ENCODE measurements around the gene ASTN2. TPM values are rescaled to one million over a fixed set of nuclear protein-coding genes. Genes with fewer than 3 reads are reported as not detected.

The ASTN2 gene
- total and polyA plus RNA-seq, 9 of the 15 experiments (the other 6 are each of a cell fraction or from before 2014, with no cell fraction given), result 0.56 to 3.5 (median 1.9) TPM

DNA sequence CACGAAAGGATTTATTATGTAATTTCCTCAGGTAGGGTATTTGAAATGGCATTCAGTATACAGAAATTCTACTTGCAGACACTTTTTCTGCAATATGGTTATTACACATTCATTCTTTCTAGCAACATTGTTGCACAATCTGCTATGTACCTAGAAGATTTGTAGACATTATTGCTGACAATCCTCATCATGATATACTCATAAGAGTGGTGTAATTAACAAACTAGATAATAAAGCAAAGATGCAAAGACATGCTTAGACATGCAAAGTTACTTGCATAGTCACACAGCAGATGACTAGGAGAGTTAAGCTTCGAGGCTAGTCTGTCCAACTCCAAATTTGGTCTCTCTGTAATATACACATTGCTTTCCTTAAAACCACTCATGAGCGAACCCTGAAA lies 317.1 kb downstream of the ASTN2 start:
- no peaks in the 10 kb centered on the region for H3K79me2 ChIP-seq (ENCODE audit: control insufficient read depth, insufficient read depth, low read length)
- no peaks in the 10 kb centered on the region for H3K9me1 ChIP-seq (ENCODE audit: control insufficient read depth, insufficient read depth, low read length)
- H2AFZ ChIP-seq (ENCODE audit: low read depth, low read length), result no peak overlapping the region
- 2% methylated on average over 3 of the region's 3 CpGs for WGBS (ENCODE audit: insufficient coverage, low coverage, missing lambda C conversion rate)
- ATAC-seq, result no peak
- in situ Hi-C loops (cut with MboI), result no loop called here
- no peak overlapping the region for H3K27ac ChIP-seq (ENCODE audit: extremely low read depth, low read depth, low read length)
- no peaks in the 10 kb centered on the region for H3K4me1 ChIP-seq (replicated peaks in 1 of 2; ENCODE audit: control insufficient read depth in 2 of 2, insufficient read depth in 2 of 2, low read length in 2 of 2)
- no TSS peak for BruUV-seq (replicated peaks)
- H3K4me3 ChIP-seq, result no peak overlapping the region
- H3K9ac ChIP-seq (ENCODE audit: insufficient read depth in 1 of 2, low read depth in 2 of 2, low read length in 2 of 2), result no peak overlapping the region
- POLR2A ChIA-PET, result no interaction called here
- TF ChIP-seq CEBPG (CRISPR knock-in tag; IDR thresholded peaks at IDR 0.05) (no peak), CEBPG (tag; conservative IDR thresholded peaks at IDR 0.05 in 1 of 2, IDR thresholded peaks at IDR 0.05 in 1 of 2) (0 out of 4 replicates have a peak, but pooled peaks of 1 of the 2 experiments have one; percentile 9), MTF1 (CRISPR knock-in tag; IDR thresholded peaks at IDR 0.05; ENCODE audit: borderline replicate concordance) (no peak), ZNF133 (CRISPR knock-in tag; IDR thresholded peaks at IDR 0.05) (no peak)
- no peaks in the 10 kb centered on the region for H4K20me1 ChIP-seq (replicated peaks; ENCODE audit: control insufficient read depth, insufficient read depth, low read length)
- no peak for DNase-seq (ENCODE audit: extremely low read depth in 1 of 4, low spot score in 3 of 4)
- no peak for FAIRE-seq
- CTCF ChIA-PET (ENCODE audit: low intra/inter-chr PET ratio), result no interaction called here
- H3K36me3 ChIP-seq (ENCODE audit: control insufficient read depth, insufficient read depth, low read length), result no peaks in the 10 kb centered on the region
- intact Hi-C loops (cut with micrococcal nuclease), result no loop called here
- H3K9me3 ChIP-seq (replicated peaks; ENCODE audit: control insufficient read depth, insufficient read depth, low read depth, low read length), result no peaks in the 10 kb centered on the region
- H3K4me2 ChIP-seq (ENCODE audit: insufficient read depth, low read length), result no peak overlapping the region
- H3K27me3 ChIP-seq (ENCODE audit: control insufficient read depth in 2 of 2, insufficient read depth in 2 of 2, low read length in 2 of 2), result no peaks in the 10 kb centered on the region

- H3K9me1 ChIP-seq (ENCODE audit: control insufficient read depth, insufficient read depth, low read length), result no peaks in the 10 kb centered on the region
- no peaks in the 10 kb centered on the region for H3K4me1 ChIP-seq (replicated peaks in 1 of 2; ENCODE audit: control insufficient read depth in 2 of 2, insufficient read depth in 2 of 2, low read length in 2 of 2)
- ChIA-PET CTCF (ENCODE audit: low intra/inter-chr PET ratio) (no interaction called here), POLR2A (no interaction called here)
- no peak overlapping the region for H3K4me2 ChIP-seq (ENCODE audit: insufficient read depth, low read length)
- WGBS (ENCODE audit: insufficient coverage, low coverage, missing lambda C conversion rate), result 0% methylated on average over 1 of the region's 1 CpG
- BruUV-seq (replicated peaks), result no TSS peak
- no peaks in the 10 kb centered on the region for H3K27me3 ChIP-seq (ENCODE audit: control insufficient read depth in 2 of 2, insufficient read depth in 2 of 2, low read length in 2 of 2)
- H2AFZ ChIP-seq (ENCODE audit: low read depth, low read length), result no peak overlapping the region
- no peak for ATAC-seq
- no peak for FAIRE-seq
- no peaks in the 10 kb centered on the region for H3K36me3 ChIP-seq (ENCODE audit: control insufficient read depth, insufficient read depth, low read length)
- H3K9me3 ChIP-seq (replicated peaks; ENCODE audit: control insufficient read depth, insufficient read depth, low read depth, low read length), result no peaks in the 10 kb centered on the region
- no peak overlapping the region for H3K27ac ChIP-seq (ENCODE audit: extremely low read depth, low read depth, low read length)
- intact Hi-C loops (cut with micrococcal nuclease) (no loop called here), in situ Hi-C loops (cut with MboI) (no loop called here)
- no peaks in the 10 kb centered on the region for H3K79me2 ChIP-seq (ENCODE audit: control insufficient read depth, insufficient read depth, low read length)
- H3K9ac ChIP-seq (ENCODE audit: insufficient read depth in 1 of 2, low read depth in 2 of 2, low read length in 2 of 2), result no peak overlapping the region
- H4K20me1 ChIP-seq (replicated peaks; ENCODE audit: control insufficient read depth, insufficient read depth, low read length), result no peaks in the 10 kb centered on the region
- TF ChIP-seq, protein P1, sequence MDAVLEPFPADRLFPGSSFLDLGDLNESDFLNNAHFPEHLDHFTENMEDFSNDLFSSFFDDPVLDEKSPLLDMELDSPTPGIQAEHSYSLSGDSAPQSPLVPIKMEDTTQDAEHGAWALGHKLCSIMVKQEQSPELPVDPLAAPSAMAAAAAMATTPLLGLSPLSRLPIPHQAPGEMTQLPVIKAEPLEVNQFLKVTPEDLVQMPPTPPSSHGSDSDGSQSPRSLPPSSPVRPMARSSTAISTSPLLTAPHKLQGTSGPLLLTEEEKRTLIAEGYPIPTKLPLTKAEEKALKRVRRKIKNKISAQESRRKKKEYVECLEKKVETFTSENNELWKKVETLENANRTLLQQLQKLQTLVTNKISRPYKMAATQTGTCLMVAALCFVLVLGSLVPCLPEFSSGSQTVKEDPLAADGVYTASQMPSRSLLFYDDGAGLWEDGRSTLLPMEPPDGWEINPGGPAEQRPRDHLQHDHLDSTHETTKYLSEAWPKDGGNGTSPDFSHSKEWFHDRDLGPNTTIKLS (IDR thresholded peaks at IDR 0.05; ENCODE audit: borderline replicate concordance, low read depth), result no peak
- TF ChIP-seq, protein P2, sequence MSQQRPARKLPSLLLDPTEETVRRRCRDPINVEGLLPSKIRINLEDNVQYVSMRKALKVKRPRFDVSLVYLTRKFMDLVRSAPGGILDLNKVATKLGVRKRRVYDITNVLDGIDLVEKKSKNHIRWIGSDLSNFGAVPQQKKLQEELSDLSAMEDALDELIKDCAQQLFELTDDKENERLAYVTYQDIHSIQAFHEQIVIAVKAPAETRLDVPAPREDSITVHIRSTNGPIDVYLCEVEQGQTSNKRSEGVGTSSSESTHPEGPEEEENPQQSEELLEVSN (IDR thresholded peaks at IDR 0.05; ENCODE audit: borderline replicate concordance in 1 of 2, extremely low read depth in 1 of 2, insufficient read depth in 1 of 2, insufficient read length in 1 of 2, low read depth in 1 of 2, low read length in 1 of 2, poor library complexity in 1 of 2, severe bottlenecking in 1 of 2), result no peak
- TF ChIP-seq PHB (CRISPR knock-in tag; IDR thresholded peaks at IDR 0.05) (no peak), GTF2E2 (tag; IDR thresholded peaks at IDR 0.05) (no peak)
- DNase-seq (ENCODE audit: extremely low read depth in 1 of 4, low spot score in 3 of 4), result no peak
- no peak overlapping the region for H3K4me3 ChIP-seq
Observed at GRCh38 chr9:117096138-117096537, 318.7 kb downstream of the ASTN2 start.

Data from K562 (cell line).